ENCODE results near the gene LMF2. TPM values are rescaled to one million over a fixed set of nuclear protein-coding genes. Genes with fewer than 3 reads are reported as not detected.

LMF2 gene
- total and polyA plus RNA-seq, 2 donors, result 23.5 to 90.2 TPM

DNA sequence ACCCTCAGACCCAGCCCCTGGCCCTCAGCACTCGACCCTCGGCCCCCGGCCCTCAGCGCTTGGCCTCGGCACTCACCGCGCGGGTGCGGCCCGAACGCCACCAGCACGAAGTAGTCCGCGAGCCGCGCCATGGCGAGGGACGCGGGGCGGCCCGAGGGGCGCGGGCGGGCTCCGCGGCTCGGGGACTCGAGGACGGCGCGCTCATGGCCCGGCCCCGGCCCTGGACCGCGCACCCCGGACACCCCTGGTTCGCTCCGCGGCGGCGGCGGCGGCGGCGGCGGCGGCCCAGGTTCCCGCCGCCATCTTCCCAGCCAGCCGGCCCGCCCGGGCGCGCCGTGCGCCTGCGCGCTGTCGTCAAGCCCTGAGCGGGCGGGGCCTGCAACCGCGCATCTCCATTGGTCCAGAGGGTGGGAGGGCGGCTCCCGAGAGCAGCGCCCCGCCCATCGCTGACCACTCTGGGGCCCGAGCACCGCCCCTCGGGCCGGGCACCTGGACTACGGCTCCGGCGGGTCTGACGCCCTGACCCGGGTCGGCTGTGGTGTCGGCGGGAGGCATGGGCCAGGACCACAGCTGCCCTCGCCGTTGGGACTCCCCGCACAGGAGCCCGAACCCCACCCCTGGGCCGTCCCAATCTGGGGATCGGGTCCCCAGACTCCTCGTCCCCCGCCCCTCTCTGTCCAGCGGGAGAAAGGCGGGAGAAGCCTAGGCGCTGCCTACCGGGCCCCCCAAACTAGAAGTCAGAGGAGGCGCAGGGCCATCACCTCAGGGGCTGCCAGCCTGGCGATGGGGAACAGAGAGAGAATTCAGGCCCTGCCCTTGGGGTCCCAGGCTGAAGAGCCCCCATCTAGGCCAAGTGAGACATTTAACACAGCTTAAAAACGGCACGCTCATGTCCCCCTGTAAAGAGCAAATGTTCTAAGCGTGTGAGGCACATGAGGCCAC, 32.5 kb downstream of the LMF2 start, which contains the start of gene SBF1:
TSS of gene SBF1 (minus strand) at position 326 of the 942 bp plus-strand sequence. CDS start at position 131, 195 bp downstream.
- Histone ChIP-seq H3K27me3 (ENCODE audit: control insufficient read depth in 2 of 2, insufficient read depth in 1 of 2, low read length in 1 of 2) (peaks cover 4 to 21% of the 10 kb centered on the region in 2 donors), H3K36me3 (ENCODE audit: control insufficient read depth in 2 of 2, insufficient read depth in 2 of 2, low read length in 1 of 2) (peaks cover 2 to 4% of the 10 kb centered on the region in 2 donors), H3K9me3 (ENCODE audit: control insufficient read depth in 2 of 2, insufficient read depth in 1 of 2, low read length in 1 of 2) (peaks cover 0 to 6% of the 10 kb centered on the region in 2 donors), H3K27ac (ENCODE audit: low read depth in 1 of 2, low read length in 1 of 2) (peak within 1 kb of the TSS; percentile 58 to 79), H3K4me3 (ENCODE audit: low read length in 2 of 2) (peak within 1 kb of the TSS; percentile 78 to 98), H3K4me1 (ENCODE audit: control insufficient read depth in 2 of 2, insufficient read depth in 2 of 2, low read length in 2 of 2) (peaks cover 40 to 49% of the 10 kb centered on the region in 2 donors)
- peak; percentile 56 to 92 (median 80) for DNase-seq (ENCODE audit: low read depth in 6 of 9, low spot score in 9 of 9)
- WGBS, result 3% methylated on average over 97 of the region's 97 CpGs

DNA sequence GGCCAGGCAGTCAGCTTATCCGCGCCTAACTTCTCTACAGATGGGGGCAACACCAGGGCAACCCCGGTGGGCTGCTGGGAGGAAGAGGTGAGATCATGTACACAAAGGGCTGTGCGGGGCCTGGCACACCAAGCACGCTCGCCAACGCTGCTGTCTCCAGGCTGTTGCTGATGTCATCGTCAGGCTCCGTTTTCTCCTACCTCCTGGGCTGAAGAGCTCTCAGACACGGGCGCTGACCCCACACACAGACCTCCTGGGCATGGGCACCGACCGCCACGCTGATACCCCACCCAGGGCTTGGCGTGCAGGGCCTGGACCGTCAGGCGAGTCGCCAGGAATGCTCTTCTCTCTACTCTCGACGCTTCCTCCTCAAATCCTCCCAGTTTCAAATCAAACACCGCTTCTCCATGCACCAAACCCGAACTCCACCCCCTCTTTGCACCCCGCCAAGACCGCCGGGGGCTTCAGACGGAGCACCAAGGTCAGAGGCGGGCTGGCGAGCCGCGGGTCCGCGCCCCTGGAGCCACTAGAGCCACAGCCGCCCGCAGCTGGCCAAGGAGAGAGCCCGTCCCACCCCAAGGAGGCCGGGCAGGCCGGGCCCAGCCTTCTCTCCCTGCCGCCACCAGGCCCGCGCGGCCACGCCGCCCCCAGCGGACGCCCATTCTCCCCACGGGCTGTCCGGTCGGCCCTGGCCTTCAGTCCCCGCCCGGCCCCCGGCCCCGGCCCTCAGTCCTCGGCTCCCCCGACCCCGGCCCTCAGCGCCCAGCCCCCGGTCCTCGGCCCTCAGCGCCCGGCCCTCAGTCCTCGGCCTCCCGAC, 33.4 kb downstream of the LMF2 start:
- 14% methylated on average over 61 of the region's 62 CpGs for WGBS
- Histone ChIP-seq H3K9me3 (ENCODE audit: control insufficient read depth in 2 of 2, insufficient read depth in 1 of 2, low read length in 1 of 2) (peaks cover 0 to 6% of the 10 kb centered on the region in 2 donors), H3K36me3 (ENCODE audit: control insufficient read depth in 2 of 2, insufficient read depth in 2 of 2, low read length in 1 of 2) (peaks cover 2 to 4% of the 10 kb centered on the region in 2 donors), H3K27ac (ENCODE audit: low read depth in 1 of 2, low read length in 1 of 2) (peak overlapping the region; percentile 58 to 79), H3K4me3 (ENCODE audit: low read length in 2 of 2) (peak overlapping the region; percentile 78 to 98), H3K4me1 (ENCODE audit: control insufficient read depth in 2 of 2, insufficient read depth in 2 of 2, low read length in 2 of 2) (peaks cover 42 to 58% of the 10 kb centered on the region in 2 donors), H3K27me3 (ENCODE audit: control insufficient read depth in 2 of 2, insufficient read depth in 1 of 2, low read length in 1 of 2) (peaks cover 0 to 12% of the 10 kb centered on the region in 2 donors)
- DNase-seq (ENCODE audit: low read depth in 6 of 9, low spot score in 9 of 9), result peak in 1 of 9 donors; percentile 45

DNA sequence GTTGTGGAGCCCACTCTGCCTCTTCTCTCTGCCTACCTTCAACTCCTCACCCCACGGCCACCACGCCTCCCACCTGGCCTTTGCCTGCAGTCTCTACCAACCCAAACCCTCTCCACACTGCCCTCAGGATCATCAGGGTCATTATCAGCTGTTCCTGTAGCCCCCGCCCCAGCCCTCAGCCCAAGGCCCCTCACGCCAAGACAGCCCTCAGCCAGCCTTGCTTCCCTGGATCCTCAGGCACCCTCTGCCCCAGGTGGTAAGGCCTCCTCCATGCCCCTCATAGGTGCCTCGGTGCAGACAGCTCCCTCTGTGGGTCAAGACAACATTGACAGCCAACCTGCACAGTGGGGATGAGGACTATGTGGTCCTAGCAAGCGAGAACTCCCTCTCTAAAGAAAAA, 34.4 kb downstream of the LMF2 start:
- peaks cover 0 to 5% of the 10 kb centered on the region in 2 donors for H3K27me3 ChIP-seq (ENCODE audit: control insufficient read depth in 2 of 2, insufficient read depth in 1 of 2, low read length in 1 of 2)
- peaks cover 0 to 6% of the 10 kb centered on the region in 2 donors for H3K9me3 ChIP-seq (ENCODE audit: control insufficient read depth in 2 of 2, insufficient read depth in 1 of 2, low read length in 1 of 2)
- peaks cover 4% of the 10 kb centered on the region in 2 donors for H3K36me3 ChIP-seq (ENCODE audit: control insufficient read depth in 2 of 2, insufficient read depth in 2 of 2, low read length in 1 of 2)
- H3K4me3 ChIP-seq (ENCODE audit: low read length in 2 of 2), result peak overlapping the region; percentile 78 to 98
- peaks cover 52 to 68% of the 10 kb centered on the region in 2 donors for H3K4me1 ChIP-seq (ENCODE audit: control insufficient read depth in 2 of 2, insufficient read depth in 2 of 2, low read length in 2 of 2)
- peak in 3 of 9 donors; percentile 56 to 77 (median 65) for DNase-seq (ENCODE audit: low read depth in 6 of 9, low spot score in 9 of 9)
- peak overlapping the region in 1 of 2 donors; percentile 79 for H3K27ac ChIP-seq (ENCODE audit: low read depth in 1 of 2, low read length in 1 of 2)
- WGBS, result 75% methylated on average over 6 of the region's 6 CpGs

DNA sequence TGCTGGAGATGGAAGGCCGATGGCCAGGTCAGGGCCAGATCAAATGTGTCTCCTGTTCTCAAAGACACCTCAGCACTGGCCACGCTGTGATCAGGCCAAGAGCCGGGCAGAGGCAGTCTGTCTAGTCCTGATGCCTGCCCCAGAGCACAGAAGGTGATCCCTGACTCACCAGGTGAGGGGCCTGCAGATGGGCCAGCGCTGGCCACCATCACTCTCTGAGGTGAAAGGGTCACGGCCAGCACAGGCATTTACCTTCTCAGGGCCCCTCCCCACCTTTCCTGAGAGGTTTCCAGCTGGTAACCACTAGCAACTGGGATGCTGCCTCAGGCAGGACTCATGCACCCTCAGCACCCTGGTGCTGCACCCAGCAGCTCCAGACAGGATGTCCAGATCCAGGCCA, 35.5 kb downstream of the LMF2 start:
- H3K4me1 ChIP-seq (ENCODE audit: control insufficient read depth in 2 of 2, insufficient read depth in 2 of 2, low read length in 2 of 2), result peaks cover 59 to 79% of the 10 kb centered on the region in 2 donors
- no peak for DNase-seq (ENCODE audit: low read depth in 6 of 9, low spot score in 9 of 9)
- peaks cover 0 to 2% of the 10 kb centered on the region in 2 donors for H3K27me3 ChIP-seq (ENCODE audit: control insufficient read depth in 2 of 2, insufficient read depth in 1 of 2, low read length in 1 of 2)
- WGBS, result 95% methylated on average over 5 of the region's 5 CpGs
- H3K4me3 ChIP-seq (ENCODE audit: low read length in 2 of 2), result no peak overlapping the region
- peak overlapping the region; percentile 53 to 79 for H3K27ac ChIP-seq (ENCODE audit: low read depth in 1 of 2, low read length in 1 of 2)
- H3K9me3 ChIP-seq (ENCODE audit: control insufficient read depth in 2 of 2, insufficient read depth in 1 of 2, low read length in 1 of 2), result peaks cover 0 to 6% of the 10 kb centered on the region in 2 donors
- H3K36me3 ChIP-seq (ENCODE audit: control insufficient read depth in 2 of 2, insufficient read depth in 2 of 2, low read length in 1 of 2), result peaks cover 14 to 15% of the 10 kb centered on the region in 2 donors

DNA sequence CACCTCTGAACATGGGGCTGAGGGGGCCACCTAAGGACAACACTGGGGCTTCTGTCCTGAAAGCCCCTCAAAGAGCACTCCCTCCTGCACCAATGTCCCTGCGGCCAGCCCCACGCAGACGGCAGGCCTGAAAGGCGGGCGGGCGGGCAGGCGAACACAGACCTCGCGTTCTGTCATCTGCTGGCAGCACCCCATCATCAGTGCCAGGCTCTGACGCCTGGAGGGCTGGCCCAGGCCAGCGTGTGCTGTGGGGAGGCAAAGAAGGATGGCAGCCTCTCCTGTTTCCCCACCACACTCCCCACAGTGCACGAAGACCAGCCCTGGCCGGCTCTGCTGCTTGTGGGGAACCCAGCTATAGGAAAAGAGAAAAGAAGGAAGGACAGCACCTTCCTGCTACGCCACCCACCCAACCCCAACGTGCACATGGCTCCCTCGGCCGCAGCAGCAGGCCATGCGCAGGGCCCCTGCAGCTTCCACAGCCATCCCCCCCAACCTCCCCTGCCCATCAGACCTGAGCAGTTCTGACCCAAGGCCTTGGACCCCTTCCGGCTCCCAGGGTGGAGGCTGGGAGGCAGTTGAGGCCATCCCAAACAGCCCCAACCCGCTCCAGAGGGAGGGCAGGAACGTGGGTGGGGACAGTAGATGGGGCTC, 36.2 kb downstream of the LMF2 start:
- DNase-seq (ENCODE audit: low read depth in 6 of 9, low spot score in 9 of 9), result no peak
- Histone ChIP-seq H3K9me3 (ENCODE audit: control insufficient read depth in 2 of 2, insufficient read depth in 1 of 2, low read length in 1 of 2) (peaks cover 0 to 6% of the 10 kb centered on the region in 2 donors), H3K36me3 (ENCODE audit: control insufficient read depth in 2 of 2, insufficient read depth in 2 of 2, low read length in 1 of 2) (peaks cover 21% of the 10 kb centered on the region in 2 donors), H3K4me3 (ENCODE audit: low read length in 2 of 2) (peak overlapping the region in 1 of 2 donors; percentile 51), H3K27me3 (ENCODE audit: control insufficient read depth in 2 of 2, insufficient read depth in 1 of 2, low read length in 1 of 2) (no peaks in the 10 kb centered on the region), H3K27ac (ENCODE audit: low read depth in 1 of 2, low read length in 1 of 2) (peak overlapping the region; percentile 94 to 99), H3K4me1 (ENCODE audit: control insufficient read depth in 2 of 2, insufficient read depth in 2 of 2, low read length in 2 of 2) (peaks cover 59 to 85% of the 10 kb centered on the region in 2 donors)
- 71% methylated on average over 21 of the region's 21 CpGs for WGBS

DNA sequence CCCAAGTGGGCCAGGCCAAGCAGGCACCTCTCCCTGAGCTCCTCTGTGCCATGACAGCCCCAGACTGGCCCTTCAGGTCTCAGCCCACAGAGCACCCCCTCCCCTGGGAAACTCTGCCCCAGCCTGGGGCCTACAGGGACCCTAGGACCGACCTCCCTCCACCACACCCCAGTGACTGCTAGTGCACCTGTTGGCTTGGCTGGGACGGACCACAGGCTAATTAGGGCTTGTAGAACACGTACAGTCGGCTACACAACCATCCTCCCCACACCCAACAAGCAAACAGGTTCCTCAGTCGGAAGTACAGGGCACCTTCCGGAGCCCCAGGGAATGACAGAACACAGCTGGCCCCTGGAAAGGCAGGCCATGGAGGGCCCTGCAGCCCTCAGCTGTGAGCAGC, 37.0 kb downstream of the LMF2 start:
- Histone ChIP-seq H3K9me3 (ENCODE audit: control insufficient read depth in 2 of 2, insufficient read depth in 1 of 2, low read length in 1 of 2) (peaks cover 0 to 6% of the 10 kb centered on the region in 2 donors), H3K27me3 (ENCODE audit: control insufficient read depth in 2 of 2, insufficient read depth in 1 of 2, low read length in 1 of 2) (no peaks in the 10 kb centered on the region), H3K27ac (ENCODE audit: low read depth in 1 of 2, low read length in 1 of 2) (peak overlapping the region; percentile 94 to 99), H3K4me3 (ENCODE audit: low read length in 2 of 2) (peak overlapping the region; percentile 46 to 51), H3K4me1 (ENCODE audit: control insufficient read depth in 2 of 2, insufficient read depth in 2 of 2, low read length in 2 of 2) (peaks cover 59 to 83% of the 10 kb centered on the region in 2 donors), H3K36me3 (ENCODE audit: control insufficient read depth in 2 of 2, insufficient read depth in 2 of 2, low read length in 1 of 2) (peaks cover 29% of the 10 kb centered on the region in 2 donors)
- DNase-seq (ENCODE audit: low read depth in 6 of 9, low spot score in 9 of 9), result no peak
- WGBS, result 28% methylated on average over 6 of the region's 6 CpGs

DNA sequence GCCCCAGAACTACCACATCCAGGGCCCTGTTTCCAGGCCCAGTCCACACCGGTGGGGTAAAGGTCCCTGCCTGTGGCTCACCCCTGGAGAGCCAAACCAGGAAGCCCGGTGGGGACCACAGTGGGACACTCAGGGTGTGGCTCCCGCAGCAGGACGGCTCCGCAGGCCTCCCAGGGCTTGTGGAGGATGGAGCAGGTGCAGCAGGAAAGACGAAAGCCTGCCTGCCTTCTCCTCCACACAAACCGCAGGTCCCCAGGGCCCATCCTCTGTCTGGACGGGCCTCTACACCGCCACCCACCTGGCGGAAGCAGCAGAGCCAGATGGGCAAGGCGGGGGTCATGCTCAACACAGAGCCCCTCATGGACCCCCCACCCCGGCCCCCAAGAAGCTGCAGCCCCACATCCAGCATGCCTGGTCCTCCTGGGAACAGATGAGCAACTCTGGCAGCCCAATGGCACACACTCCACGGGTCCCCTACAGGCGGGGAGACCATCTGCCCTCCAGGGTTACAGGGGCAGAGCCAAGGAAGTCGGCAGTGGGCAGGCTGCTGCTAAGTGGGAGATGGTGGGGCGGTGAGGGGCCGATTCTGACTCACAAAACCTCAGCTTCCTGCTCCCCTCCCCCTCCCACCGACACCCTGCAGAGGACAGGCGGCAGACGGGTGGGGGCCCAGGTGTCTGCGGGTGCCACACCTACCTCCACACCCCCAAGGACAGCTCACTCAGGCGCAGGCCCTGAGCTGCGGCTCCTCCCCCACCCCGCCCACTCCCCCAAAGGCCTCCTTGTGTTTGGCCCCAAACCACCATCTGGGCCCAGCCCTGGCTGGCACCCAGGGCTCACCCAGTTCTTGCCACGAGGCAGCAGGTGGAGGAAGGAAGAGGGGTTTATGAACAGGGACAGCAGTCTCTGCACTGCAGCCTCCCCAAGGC, 37.9 kb downstream of the LMF2 start:
- DNase-seq (ENCODE audit: low read depth in 6 of 9, low spot score in 9 of 9), result peak; percentile 82 to 98 (median 91)
- 4% methylated on average over 25 of the region's 25 CpGs for WGBS
- Histone ChIP-seq H3K27ac (ENCODE audit: low read depth in 1 of 2, low read length in 1 of 2) (peak overlapping the region; percentile 94 to 99), H3K27me3 (ENCODE audit: control insufficient read depth in 2 of 2, insufficient read depth in 1 of 2, low read length in 1 of 2) (no peaks in the 10 kb centered on the region), H3K4me1 (ENCODE audit: control insufficient read depth in 2 of 2, insufficient read depth in 2 of 2, low read length in 2 of 2) (peaks cover 57 to 78% of the 10 kb centered on the region in 2 donors), H3K9me3 (ENCODE audit: control insufficient read depth in 2 of 2, insufficient read depth in 1 of 2, low read length in 1 of 2) (peaks cover 0 to 6% of the 10 kb centered on the region in 2 donors), H3K4me3 (ENCODE audit: low read length in 2 of 2) (peak overlapping the region; percentile 46 to 51), H3K36me3 (ENCODE audit: control insufficient read depth in 2 of 2, insufficient read depth in 2 of 2, low read length in 1 of 2) (peaks cover 37 to 38% of the 10 kb centered on the region in 2 donors)
